Parathyroid adenoma (tissue), 2 donors: ENCODE results near the gene DPYD.

Experiments
- H2AFZ ChIP-seq: fragments of 300-600 bp; sonication (generic); one replicate; pipeline ENCODE4 v1.7.0; 2017; ENCODE audit warnings: antibody characterized with exemption, mild to moderate bottlenecking
- H3K27ac ChIP-seq: fragments of 300-600 bp; sonication (generic); one replicate; pipeline ENCODE4 v1.7.0; 2017
- H3K27me3 ChIP-seq: fragments of 300-600 bp; sonication (generic); one replicate; pipeline ENCODE4 v1.7.0; 2017; ENCODE audit warnings: low read length; ENCODE audit not compliant: control insufficient read depth, insufficient read depth
- H3K36me3 ChIP-seq: fragments of 300-600 bp; sonication (generic); one replicate; pipeline ENCODE4 v1.7.0; 2017; ENCODE audit warnings: low read length; ENCODE audit not compliant: control insufficient read depth, insufficient read depth
- H3K4me1 ChIP-seq: fragments of 300-600 bp; sonication (generic); one replicate; pipeline ENCODE4 v1.7.0; 2017; ENCODE audit warnings: control low read depth
- H3K4me2 ChIP-seq: fragments of 300-600 bp; sonication (generic); one replicate; pipeline ENCODE4 v1.7.0; 2017; ENCODE audit warnings: low read length
- H3K4me3 ChIP-seq: fragments of 300-600 bp; sonication (generic); one replicate; pipeline ENCODE4 v1.7.0; 2017; ENCODE audit warnings: low read depth, low read length
- H3K79me2 ChIP-seq: fragments of 300-600 bp; sonication (generic); one replicate; pipeline ENCODE4 v1.7.0; 2017; ENCODE audit warnings: control low read depth
- H3K9ac ChIP-seq: fragments of 300-600 bp; sonication (generic); one replicate; pipeline ENCODE4 v1.7.0; 2017; ENCODE audit warnings: mild to moderate bottlenecking
- H3K9me3 ChIP-seq: fragments of 300-600 bp; sonication (generic); one replicate; pipeline ENCODE4 v1.7.0; 2017; ENCODE audit warnings: low read length; ENCODE audit not compliant: control insufficient read depth
- TF ChIP-seq, protein P1 (sequence below): fragments of 300-600 bp; sonication (generic); IDR thresholded peaks from one replicate; pipeline ENCODE4 v1.7.0; 2017; ENCODE audit warnings: antibody characterized with exemption, mild to moderate bottlenecking
- donor health status: primary hyperparathyroidism.

The DPYD gene

DNA sequence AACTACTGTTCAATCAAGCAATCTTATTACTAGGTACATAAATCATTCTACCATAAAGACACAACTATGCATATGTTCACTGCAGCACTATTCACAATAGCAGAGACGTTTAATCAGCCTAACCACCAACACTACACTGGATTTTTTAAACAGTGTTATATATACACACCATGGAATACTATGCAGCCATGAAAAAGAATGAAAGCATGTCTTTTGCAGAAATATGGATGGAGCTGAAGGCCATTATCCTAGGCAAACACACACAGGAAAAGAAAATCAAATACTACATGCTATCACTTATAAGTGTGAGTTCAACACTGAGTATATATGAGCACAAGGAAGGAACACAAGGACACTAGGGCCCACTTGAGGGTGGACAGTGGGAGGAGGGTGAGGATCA lies 159.2 kb downstream of the DPYD start:
- TF ChIP-seq, protein P1, sequence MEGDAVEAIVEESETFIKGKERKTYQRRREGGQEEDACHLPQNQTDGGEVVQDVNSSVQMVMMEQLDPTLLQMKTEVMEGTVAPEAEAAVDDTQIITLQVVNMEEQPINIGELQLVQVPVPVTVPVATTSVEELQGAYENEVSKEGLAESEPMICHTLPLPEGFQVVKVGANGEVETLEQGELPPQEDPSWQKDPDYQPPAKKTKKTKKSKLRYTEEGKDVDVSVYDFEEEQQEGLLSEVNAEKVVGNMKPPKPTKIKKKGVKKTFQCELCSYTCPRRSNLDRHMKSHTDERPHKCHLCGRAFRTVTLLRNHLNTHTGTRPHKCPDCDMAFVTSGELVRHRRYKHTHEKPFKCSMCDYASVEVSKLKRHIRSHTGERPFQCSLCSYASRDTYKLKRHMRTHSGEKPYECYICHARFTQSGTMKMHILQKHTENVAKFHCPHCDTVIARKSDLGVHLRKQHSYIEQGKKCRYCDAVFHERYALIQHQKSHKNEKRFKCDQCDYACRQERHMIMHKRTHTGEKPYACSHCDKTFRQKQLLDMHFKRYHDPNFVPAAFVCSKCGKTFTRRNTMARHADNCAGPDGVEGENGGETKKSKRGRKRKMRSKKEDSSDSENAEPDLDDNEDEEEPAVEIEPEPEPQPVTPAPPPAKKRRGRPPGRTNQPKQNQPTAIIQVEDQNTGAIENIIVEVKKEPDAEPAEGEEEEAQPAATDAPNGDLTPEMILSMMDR = no peak
- no peaks in the 10 kb centered on the region for H3K27me3 ChIP-seq
- no peak overlapping the region for H3K27ac ChIP-seq
- no peaks in the 10 kb centered on the region for H3K4me1 ChIP-seq
- H3K4me3 ChIP-seq = no peak overlapping the region
- no peaks in the 10 kb centered on the region for H3K79me2 ChIP-seq
- H3K9me3 ChIP-seq = peaks cover 3% of the 10 kb centered on the region
- H3K4me2 ChIP-seq = no peak overlapping the region
- no peak overlapping the region for H2AFZ ChIP-seq
- H3K36me3 ChIP-seq = no peaks in the 10 kb centered on the region
- H3K9ac ChIP-seq = no peak overlapping the region

DNA sequence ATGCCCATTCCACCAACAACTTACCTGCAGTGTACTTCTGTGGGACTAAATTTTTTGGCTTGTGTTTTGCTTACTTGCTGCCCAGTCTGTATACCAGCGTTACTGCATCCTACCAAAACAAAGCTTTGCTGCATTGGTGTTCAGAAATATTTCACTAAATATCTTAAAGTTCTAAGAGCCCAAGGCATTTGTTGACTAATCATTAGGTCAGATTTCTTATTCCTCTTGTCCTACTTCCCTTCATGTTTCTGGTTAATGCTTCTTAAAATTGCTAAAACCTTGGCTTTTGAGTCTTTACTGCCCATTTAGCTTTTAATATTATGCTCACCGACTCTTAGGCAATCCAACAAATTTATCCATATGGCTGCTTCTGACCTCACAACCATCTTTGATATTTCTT lies 161.8 kb downstream of the DPYD start:
- no peaks in the 10 kb centered on the region for H3K27me3 ChIP-seq
- H3K4me1 ChIP-seq = no peaks in the 10 kb centered on the region
- no peaks in the 10 kb centered on the region for H3K79me2 ChIP-seq
- no peak overlapping the region for H3K9ac ChIP-seq
- no peaks in the 10 kb centered on the region for H3K9me3 ChIP-seq
- H2AFZ ChIP-seq = no peak overlapping the region
- TF ChIP-seq, protein P1 = no peak
- no peak overlapping the region for H3K4me3 ChIP-seq
- H3K27ac ChIP-seq = no peak overlapping the region
- no peaks in the 10 kb centered on the region for H3K36me3 ChIP-seq
- H3K4me2 ChIP-seq = no peak overlapping the region

DNA sequence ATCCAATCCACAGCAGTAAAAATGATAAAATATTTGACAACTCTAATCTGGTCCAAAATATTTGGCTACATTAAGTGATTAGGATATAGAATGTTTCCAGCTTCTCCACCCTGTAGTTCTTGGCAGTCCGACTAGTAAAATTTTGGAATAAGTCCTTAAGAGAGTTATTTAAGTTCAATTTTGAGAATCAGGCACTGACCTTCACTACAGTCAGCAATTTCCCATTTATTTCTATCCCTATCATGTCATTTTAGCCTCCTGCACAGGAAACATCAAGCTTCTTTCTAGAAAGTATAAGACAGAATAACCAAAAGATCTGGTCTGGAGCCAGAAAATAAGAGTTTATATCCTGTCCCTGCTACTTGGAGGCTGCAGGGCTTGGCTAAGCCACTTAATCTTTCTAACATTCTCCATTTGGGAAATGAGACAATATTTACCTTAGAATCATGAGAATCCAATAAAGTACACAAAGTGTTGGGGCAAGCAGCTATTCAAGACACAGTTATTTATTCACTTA lies 162.2 kb downstream of the DPYD start:
- H3K4me2 ChIP-seq = no peak overlapping the region
- H3K27ac ChIP-seq = no peak overlapping the region
- H3K4me3 ChIP-seq = no peak overlapping the region
- H3K9me3 ChIP-seq = no peaks in the 10 kb centered on the region
- no peaks in the 10 kb centered on the region for H3K79me2 ChIP-seq
- TF ChIP-seq, protein P1 = no peak
- no peaks in the 10 kb centered on the region for H3K27me3 ChIP-seq
- no peaks in the 10 kb centered on the region for H3K36me3 ChIP-seq
- H3K4me1 ChIP-seq = no peaks in the 10 kb centered on the region
- H3K9ac ChIP-seq = no peak overlapping the region
- no peak overlapping the region for H2AFZ ChIP-seq

DNA sequence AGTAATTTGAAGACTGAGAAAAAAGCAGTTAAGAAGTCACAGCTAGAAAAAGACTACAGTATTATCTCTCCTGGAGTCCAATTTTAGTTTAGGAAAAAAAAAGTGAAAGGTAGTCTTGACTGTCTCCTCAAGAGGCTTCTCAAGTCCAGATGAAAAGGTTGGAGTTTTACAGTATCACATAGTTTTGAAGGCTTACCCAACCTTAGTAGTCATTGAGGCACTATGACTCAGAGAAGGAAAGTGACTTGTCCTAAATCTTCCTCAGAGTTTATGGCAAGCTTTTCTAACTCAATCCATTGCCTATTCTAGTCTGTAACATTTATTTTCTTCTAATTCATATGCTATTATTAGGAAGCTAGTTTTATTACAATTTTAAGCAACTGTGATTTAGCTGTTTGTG lies 174.9 kb downstream of the DPYD start:
- Histone ChIP-seq H3K79me2 (no peaks in the 10 kb centered on the region), H2AFZ (no peak overlapping the region), H3K27ac (no peak overlapping the region), H3K36me3 (no peaks in the 10 kb centered on the region), H3K9ac (no peak overlapping the region), H3K4me2 (no peak overlapping the region), H3K4me3 (no peak overlapping the region), H3K9me3 (no peaks in the 10 kb centered on the region), H3K4me1 (no peaks in the 10 kb centered on the region), H3K27me3 (no peaks in the 10 kb centered on the region)
- TF ChIP-seq, protein P1 = no peak

DNA sequence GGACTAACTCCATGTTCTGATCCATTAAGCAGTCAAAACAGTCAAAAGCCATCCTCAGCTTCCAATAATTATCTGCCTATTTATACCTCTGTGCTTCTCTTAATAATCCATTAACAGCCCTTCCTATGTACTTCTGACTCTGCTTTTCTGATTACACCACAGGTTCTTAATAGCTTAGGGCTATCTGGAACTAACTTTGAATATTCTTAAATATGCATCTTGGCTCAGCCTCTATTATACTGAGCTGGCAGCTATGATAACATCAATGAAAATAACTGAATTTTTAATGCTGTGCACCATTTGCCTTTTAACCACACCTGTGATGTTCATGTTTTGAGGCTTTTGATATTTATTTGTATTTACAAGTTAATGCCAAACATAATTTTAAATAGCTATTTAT lies 175.9 kb downstream of the DPYD start:
- H3K79me2 ChIP-seq = no peaks in the 10 kb centered on the region
- no peaks in the 10 kb centered on the region for H3K9me3 ChIP-seq
- no peak overlapping the region for H3K9ac ChIP-seq
- no peak overlapping the region for H3K27ac ChIP-seq
- H3K36me3 ChIP-seq = no peaks in the 10 kb centered on the region
- no peaks in the 10 kb centered on the region for H3K4me1 ChIP-seq
- H3K4me3 ChIP-seq = no peak overlapping the region
- no peak overlapping the region for H3K4me2 ChIP-seq
- no peak overlapping the region for H2AFZ ChIP-seq
- H3K27me3 ChIP-seq = no peaks in the 10 kb centered on the region
- TF ChIP-seq, protein P1 = no peak
